Measurements from ENCODE around the gene TRABD2B. TPM values are rescaled to one million over a fixed set of nuclear protein-coding genes. Genes with fewer than 3 reads are reported as not detected.

The TRABD2B gene
- polyA plus RNA-seq, 1 donor from 2014 or later: not detected

DNA sequence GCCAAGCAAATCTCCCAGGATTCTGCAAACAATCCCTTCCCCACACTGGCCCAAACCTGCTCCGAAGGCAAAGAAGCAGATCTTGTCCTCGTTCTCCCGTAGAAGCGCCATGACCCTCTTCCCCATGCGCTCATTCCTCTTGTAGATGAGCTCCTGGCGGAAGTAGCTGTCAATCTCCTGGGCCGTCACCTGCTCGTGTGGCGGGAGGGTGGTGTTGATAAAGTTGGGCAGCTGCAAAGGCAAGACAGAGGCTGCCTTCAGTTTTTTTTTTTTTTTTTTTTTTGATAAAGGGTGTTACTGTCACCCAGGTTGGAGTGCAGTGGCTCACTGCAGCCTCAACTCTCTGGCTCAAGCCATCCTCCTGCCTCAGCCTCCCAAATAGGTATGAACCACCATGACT, 202.7 kb downstream of the TRABD2B start:
- no peak overlapping the region for H3K27ac Mint-ChIP-seq
- peaks cover 1% of the 10 kb centered on the region for H3K27me3 Mint-ChIP-seq
- no peak overlapping the region for H3K4me3 Mint-ChIP-seq
- H3K9me3 Mint-ChIP-seq: peaks cover 0 to 2% (median 0%) of the 10 kb centered on the region in 3 donors
- H3K4me1 Mint-ChIP-seq: no peaks in the 10 kb centered on the region
- H3K36me3 Mint-ChIP-seq: no peaks in the 10 kb centered on the region

DNA sequence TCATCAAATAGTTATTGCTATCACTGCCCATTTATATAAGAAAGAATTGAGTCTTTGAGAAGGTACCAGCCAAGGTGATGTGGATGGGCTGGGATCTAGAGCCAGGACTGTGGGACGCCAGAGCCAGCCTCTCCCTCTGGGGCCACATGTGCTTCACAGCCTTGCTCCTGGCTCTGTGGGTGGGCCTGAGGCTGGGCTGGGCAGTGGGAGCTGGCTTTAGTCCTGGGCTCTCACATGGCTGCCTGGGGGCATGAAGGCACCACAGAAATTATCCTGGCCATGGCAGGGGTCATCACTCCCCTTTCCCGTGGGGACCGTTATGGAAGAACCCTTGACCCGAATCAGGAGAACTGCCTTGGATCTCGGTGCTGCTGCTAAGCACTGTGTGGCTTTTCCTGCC, 203.1 kb downstream of the TRABD2B start:
- Mint-ChIP-seq H3K9me3 (peaks cover 0 to 2% (median 0%) of the 10 kb centered on the region in 3 donors), H3K27ac (no peak overlapping the region), H3K4me3 (no peak overlapping the region), H3K27me3 (peaks cover 1% of the 10 kb centered on the region), H3K4me1 (no peaks in the 10 kb centered on the region), H3K36me3 (no peaks in the 10 kb centered on the region)

DNA sequence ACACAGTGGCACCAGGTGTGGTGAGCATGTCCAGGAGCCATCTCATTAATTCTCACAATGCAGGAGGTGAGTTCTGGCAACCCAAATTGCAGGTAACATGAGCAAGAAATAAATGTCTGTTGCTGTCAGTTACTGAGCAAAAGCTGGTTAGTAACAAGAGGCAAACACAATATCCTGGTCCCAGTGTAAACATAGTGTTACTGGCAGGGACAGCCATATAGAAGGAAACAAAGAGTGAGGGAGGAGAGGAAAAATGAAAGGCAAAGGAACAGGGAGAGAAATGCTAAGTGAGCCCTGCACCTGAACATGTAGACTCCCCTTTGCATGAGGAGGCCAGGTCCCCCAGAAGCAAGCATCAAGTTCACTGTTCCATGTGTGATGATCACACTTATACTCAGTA, 203.6 kb downstream of the TRABD2B start:
- H3K27me3 Mint-ChIP-seq: peaks cover 1% of the 10 kb centered on the region
- H3K4me1 Mint-ChIP-seq: no peaks in the 10 kb centered on the region
- no peak overlapping the region for H3K4me3 Mint-ChIP-seq
- peaks cover 0 to 2% (median 0%) of the 10 kb centered on the region in 3 donors for H3K9me3 Mint-ChIP-seq
- H3K36me3 Mint-ChIP-seq: no peaks in the 10 kb centered on the region
- no peak overlapping the region for H3K27ac Mint-ChIP-seq

DNA sequence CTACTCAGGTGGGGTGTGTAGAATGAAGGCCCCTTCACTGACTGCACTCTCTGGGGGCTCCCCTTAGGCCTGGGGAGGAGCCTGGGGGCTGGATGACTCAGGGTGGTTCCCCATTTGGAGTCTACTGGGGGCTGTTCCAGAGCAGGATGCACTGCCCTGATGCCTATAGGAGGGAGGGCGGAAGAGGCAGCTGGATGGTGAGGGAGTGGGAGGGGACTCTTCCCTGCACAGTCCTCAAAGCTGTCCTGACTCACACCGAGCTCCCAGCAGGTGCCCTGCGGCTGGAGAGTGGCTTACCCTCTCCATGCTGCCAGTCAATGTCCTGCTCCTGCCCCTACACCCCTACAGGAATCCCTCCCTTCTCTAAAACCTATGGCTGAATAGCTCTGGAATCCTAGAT, 204.4 kb downstream of the TRABD2B start:
- Mint-ChIP-seq H3K9me3 (peaks cover 0 to 2% (median 0%) of the 10 kb centered on the region in 3 donors), H3K4me1 (no peaks in the 10 kb centered on the region), H3K27me3 (peaks cover 1% of the 10 kb centered on the region), H3K27ac (no peak overlapping the region), H3K4me3 (no peak overlapping the region), H3K36me3 (no peaks in the 10 kb centered on the region)

DNA sequence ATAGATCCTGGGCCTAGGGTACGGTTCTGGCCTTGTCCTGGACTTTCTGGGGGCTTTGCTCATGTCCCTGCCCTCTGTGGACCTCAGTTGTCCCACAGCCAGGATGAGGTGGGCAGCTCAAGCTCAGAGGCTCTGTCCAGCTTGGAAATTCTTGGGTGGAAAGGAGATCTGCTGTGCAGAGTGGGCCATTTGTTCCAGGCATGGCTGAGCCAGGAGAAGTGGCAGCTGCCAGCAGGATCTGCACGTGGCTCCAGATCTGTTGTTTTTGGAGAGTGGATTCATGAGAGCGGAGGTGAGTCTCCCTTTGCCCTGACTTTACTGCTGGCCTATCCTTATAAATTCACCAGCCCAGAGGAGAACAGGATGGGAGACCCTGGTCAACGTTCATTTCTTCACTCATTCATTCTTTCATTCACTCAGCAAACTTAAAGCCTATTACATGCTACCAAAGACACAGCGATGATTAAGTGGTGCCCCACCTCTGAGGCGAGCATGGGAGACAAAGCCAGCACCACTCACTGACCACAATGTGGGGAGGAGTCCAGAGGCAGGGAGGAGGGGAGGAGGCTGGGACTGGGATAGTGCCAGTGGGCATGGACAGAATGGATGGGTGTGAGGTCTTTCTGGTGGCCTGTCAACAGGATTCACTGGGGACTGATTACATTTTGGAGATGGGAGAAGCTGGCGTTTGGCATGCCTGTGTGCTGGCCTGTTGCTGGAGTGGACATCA, 205.1 kb downstream of the TRABD2B start:
- Mint-ChIP-seq H3K36me3 (no peaks in the 10 kb centered on the region), H3K9me3 (peaks cover 0 to 2% (median 0%) of the 10 kb centered on the region in 3 donors), H3K27me3 (peaks cover 1% of the 10 kb centered on the region), H3K4me1 (no peaks in the 10 kb centered on the region), H3K4me3 (no peak overlapping the region), H3K27ac (no peak overlapping the region)

DNA sequence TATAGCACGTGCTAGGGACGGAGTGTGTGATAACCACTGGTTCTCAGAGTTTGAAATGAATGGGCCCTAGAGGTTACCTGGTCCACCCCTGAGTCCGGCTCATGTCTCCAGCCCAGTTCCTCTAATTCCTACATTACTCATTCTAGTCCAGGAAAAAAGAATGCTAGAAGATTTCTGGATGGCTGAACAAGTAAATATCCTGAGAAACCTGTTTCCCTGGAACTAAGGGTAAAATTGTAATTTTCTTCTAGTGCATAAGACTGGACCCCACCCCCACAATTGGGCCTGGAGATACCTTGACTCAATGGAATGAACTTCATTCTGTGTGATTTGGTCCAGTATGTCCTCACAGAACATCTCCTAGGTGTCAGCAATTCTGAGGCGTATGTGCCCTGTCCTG, 208.4 kb downstream of the TRABD2B start:
- H3K4me1 Mint-ChIP-seq: no peaks in the 10 kb centered on the region
- no peak overlapping the region for H3K27ac Mint-ChIP-seq
- no peak overlapping the region for H3K4me3 Mint-ChIP-seq
- peaks cover 0 to 2% (median 0%) of the 10 kb centered on the region in 3 donors for H3K9me3 Mint-ChIP-seq
- H3K36me3 Mint-ChIP-seq: no peaks in the 10 kb centered on the region
- peaks cover 1% of the 10 kb centered on the region for H3K27me3 Mint-ChIP-seq

DNA sequence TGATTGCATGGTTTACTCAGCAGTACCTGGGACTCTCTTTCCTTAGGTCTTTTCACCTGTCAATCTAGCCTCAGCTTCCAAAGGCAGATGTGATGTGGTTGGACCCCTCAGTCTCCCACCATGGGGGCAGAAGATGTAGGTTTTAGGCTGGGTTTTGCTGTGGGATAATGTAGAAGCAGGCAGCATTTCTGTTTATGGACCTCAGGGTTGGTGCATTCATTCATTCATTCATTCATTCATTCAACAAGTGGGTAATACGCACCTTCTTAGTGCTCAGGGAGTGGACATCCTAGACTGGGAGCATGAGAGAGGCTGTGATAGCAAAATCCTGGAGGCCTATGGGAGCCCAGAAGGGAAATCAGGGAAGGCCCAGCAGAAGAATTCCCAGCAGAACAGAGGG, 209.6 kb downstream of the TRABD2B start:
- Mint-ChIP-seq H3K36me3 (no peaks in the 10 kb centered on the region), H3K4me1 (no peaks in the 10 kb centered on the region), H3K9me3 (peaks cover 0 to 2% (median 0%) of the 10 kb centered on the region in 3 donors), H3K4me3 (no peak overlapping the region), H3K27ac (no peak overlapping the region), H3K27me3 (peaks cover 1% of the 10 kb centered on the region)

DNA sequence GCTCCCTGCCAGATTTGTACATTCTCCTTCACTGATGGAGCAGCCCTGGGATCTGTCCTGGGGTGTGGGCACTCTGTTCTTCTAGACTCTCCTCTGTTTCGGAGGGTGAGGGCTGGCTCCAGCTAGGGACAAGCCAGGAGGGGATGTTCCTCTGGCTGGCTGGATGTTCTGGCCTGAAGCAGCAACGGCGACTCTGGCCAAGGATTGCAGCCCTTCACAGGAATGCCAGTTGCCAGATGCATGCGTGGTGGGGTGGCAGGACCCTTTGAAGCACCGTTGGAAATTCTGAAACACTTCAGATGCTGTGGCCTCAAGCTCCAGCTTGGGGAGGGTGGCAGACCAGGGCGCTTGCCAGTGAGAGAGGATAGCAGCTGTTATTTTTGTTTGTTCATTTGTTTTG, 210.9 kb downstream of the TRABD2B start:
- Mint-ChIP-seq H3K9me3 (no peaks in the 10 kb centered on the region), H3K27ac (no peak overlapping the region), H3K4me3 (no peak overlapping the region), H3K27me3 (peaks cover 6% of the 10 kb centered on the region), H3K4me1 (no peaks in the 10 kb centered on the region), H3K36me3 (no peaks in the 10 kb centered on the region)

DNA sequence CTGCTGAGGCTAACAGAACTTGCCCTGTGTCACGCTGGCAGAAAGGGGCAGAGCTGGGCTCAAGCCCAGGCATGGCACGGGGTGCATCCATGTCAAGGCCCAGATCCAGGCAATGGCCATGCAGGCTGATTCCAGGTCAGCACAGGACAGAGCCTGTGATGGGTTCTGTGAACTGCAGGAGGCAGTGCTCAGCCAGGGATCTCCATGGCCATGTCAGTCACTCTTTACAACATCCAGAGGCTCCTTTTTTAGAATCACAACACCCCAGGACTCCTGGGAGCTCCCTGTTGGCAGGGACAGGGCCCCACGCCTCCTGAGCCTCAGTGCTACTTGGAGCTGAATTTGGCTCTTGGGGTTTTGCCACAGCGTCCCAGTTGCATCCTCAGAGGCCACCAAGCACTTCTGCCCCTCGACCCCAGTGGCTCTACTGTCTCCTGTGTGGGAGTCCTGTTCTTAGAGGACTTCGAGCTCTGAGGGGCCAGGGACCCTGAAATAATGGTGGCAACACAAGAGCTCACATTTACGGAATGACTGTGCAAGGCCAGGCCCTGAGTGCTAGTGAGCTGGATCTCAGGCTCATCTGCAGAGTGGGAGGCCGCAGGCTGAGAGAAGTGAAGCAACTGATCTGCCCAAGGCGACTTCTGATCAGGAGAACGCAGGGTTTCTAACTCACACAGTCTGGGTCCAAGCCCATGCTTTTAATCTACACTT, 211.5 kb downstream of the TRABD2B start:
- Mint-ChIP-seq H3K27me3 (peaks cover 6% of the 10 kb centered on the region), H3K9me3 (no peaks in the 10 kb centered on the region), H3K36me3 (no peaks in the 10 kb centered on the region), H3K27ac (no peak overlapping the region), H3K4me1 (no peaks in the 10 kb centered on the region), H3K4me3 (no peak overlapping the region)

DNA sequence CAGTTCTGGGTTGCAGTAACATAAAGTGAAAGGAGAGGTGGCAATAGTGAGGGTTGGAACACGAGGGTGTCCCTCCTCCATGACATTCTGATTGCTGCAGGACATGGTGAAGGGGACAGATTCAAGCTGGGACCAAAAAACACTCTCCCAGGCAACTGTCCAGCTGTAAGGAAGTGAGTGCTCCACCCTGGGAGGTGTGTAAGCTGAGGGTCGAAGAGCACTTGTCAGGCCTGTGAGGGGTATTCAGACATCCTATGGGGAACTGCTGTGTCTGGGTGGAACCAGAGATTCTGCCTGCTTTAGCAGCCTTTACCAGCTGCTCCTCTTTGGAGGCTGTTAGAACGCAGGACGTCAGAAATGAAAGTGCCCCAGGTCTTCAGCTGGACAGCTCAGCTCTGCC, 212.1 kb downstream of the TRABD2B start:
- no peaks in the 10 kb centered on the region for H3K4me1 Mint-ChIP-seq
- no peak overlapping the region for H3K27ac Mint-ChIP-seq
- H3K36me3 Mint-ChIP-seq: no peaks in the 10 kb centered on the region
- peaks cover 6% of the 10 kb centered on the region for H3K27me3 Mint-ChIP-seq
- no peak overlapping the region for H3K4me3 Mint-ChIP-seq
- no peaks in the 10 kb centered on the region for H3K9me3 Mint-ChIP-seq

DNA sequence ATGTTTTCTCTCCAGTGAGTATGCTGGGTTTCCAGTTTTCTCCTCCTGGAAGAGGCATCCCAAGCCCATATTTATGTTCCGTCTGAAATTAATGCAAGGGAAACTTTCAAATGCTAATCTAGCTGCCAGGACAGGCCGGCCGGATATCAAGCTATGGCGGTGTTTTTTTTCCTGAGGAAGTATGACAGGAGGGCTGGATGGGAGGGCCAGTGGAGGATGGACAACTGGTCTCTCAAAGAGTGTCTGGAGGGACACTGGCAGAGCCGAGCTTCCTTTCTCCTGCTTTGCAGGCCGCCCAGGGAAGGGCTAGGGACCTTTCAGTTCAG, 212.7 kb downstream of the TRABD2B start:
- Mint-ChIP-seq H3K27me3 (peaks cover 6% of the 10 kb centered on the region), H3K27ac (no peak overlapping the region), H3K4me1 (no peaks in the 10 kb centered on the region), H3K4me3 (no peak overlapping the region), H3K36me3 (no peaks in the 10 kb centered on the region), H3K9me3 (no peaks in the 10 kb centered on the region)

DNA sequence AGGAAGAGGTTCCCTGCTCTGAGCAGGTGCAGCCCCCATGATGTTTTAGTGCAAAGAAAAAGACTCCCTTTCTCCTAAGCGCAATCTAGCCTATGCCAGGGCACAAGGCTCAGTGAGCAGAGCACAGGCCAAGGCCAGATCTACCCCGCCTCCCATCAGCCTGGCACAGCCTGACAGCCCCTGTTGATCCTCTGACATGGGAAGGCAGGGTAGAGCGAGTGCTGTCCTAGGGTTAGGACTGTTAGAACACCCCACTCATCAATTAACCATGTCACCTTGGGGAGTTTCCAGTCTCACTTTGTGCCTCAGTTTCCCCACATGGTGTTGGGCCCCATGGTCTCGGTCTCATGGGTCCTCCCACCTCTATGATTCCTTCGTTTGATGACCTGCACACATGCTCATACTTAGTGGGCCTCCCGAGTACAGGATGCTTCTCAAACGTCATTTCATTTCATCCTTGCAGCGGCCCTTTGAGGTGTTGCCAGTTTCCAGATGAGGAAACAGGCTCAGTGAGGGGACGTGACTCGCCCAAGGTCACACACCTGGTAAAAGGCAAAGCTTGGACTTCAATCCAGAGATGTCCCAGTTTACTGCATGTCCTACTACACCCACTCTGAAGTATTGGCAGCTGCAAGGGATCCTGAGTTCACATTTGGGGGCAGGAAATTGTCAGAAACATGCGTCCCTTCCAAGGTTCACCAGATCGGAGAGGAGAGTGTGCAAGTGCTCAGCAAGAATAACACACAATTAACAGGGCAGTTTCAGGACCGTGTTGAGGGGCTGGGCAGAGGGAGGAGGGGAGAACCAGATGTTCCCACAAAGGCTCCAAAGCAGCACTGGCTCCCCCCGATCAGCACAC, 213.3 kb downstream of the TRABD2B start:
- Mint-ChIP-seq H3K27ac (no peak overlapping the region), H3K9me3 (no peaks in the 10 kb centered on the region), H3K4me3 (no peak overlapping the region), H3K27me3 (peaks cover 6% of the 10 kb centered on the region), H3K36me3 (no peaks in the 10 kb centered on the region), H3K4me1 (no peaks in the 10 kb centered on the region)

DNA sequence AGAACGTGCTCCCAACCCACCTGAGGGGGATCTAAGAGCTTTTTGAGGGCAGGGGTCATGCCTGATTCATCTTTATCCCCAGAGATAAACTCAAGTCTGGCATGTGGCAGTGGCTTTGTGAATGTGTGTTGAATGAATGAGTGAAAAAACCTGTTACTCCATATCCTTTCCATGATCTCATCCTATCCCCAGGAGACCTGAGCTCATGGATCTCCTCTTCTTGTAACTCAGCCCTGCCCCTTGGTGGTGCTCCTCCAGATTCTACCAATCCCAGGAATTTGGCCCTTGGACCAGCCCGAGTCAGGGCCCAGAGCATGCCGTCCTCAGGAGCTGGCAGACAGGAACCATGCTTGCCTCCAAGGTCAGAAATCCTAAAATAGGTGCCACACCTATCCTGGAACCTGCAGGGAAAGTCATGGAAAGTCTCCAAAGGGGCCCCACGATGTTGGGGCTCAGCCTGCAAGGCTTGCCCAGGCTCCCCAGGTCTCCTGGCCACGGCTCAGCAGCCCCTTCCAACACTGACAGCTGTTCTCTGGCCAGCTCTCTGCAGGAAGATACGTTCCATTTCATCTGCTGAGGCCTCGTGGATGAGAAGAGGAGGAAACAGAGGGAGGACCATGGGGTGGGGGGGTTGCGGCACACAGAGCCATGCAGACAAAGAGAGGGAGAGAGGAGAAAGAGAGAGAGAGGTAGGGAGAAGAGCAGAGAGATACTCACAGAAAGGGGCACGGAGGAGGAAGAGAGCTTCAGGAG, 214.6 kb downstream of the TRABD2B start:
- Mint-ChIP-seq H3K4me3 (no peak overlapping the region), H3K4me1 (no peaks in the 10 kb centered on the region), H3K27ac (peak overlapping the region in 1 of 3 donors; percentile 60), H3K27me3 (peaks cover 8% of the 10 kb centered on the region), H3K9me3 (no peaks in the 10 kb centered on the region), H3K36me3 (no peaks in the 10 kb centered on the region)

DNA sequence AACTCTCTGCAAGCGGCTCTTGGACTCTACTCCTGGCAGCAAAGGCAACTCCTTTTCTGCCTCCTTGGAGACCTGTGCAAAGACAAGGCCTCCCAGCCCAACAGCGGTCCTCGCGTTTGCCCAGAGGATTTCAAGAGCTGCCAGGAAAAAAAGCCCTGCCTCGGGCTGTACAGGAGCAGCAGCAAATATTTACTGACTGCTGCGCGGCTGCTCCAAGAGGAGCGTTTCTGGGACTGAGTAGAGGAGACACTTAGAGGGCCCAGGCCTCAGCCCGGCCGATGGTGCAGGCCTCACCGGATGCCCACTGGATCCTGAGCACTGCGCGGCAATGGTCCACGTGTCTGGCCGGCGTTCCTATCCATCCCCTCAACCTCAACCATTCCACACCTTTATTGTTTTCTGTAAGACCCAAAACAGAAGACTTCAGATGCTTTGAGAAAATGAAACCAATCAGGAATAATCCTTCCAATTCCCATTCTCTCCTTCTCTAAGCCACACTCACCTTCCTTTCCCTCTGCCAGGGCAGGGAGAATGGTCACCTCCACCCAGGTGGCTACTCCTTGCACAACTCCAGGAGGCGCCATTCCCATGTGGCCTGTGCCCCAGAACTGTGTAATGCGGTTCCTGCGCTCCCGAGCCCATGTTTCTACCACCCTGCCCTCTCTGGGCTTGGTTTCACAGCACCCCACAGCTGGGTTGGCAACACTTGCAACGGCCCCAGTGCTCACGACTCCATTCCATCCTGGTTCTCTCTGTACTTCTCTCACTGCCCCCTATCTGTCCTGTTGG, 215.8 kb downstream of the TRABD2B start:
- Mint-ChIP-seq H3K4me3 (no peak overlapping the region), H3K27ac (no peak overlapping the region), H3K4me1 (no peaks in the 10 kb centered on the region), H3K9me3 (no peaks in the 10 kb centered on the region), H3K36me3 (no peaks in the 10 kb centered on the region), H3K27me3 (peaks cover 12% of the 10 kb centered on the region)

All from IgD-negative memory B cell (primary cell).